Measurements from ENCODE around the gene JAKMIP1. TPM values are rescaled to one million over a fixed set of nuclear protein-coding genes. Genes with fewer than 3 reads are reported as not detected.

The JAKMIP1 gene
- total RNA-seq, 1 experiment from 2014 or later: not detected

GRCh38 chr4:6020613-6021012, 179.7 kb downstream of the JAKMIP1 start:
- POLR2A ChIA-PET: no interaction called here
- CTCF ChIA-PET: no interaction called here
- Histone ChIP-seq H3K9me3 (no peaks in the 10 kb centered on the region), H3K4me3 (ENCODE audit: low read depth, low read length) (no peak overlapping the region), H3K27me3 (replicated peaks; ENCODE audit: control insufficient read depth, insufficient read depth, low read length) (no peaks in the 10 kb centered on the region), H3K36me3 (ENCODE audit: control insufficient read depth, insufficient read depth, low read length) (no peaks in the 10 kb centered on the region), H3K4me1 (no peaks in the 10 kb centered on the region)
- intact Hi-C loops (cut with micrococcal nuclease; ENCODE audit: unreplicated experiment): no loop called here
- Mint-ChIP-seq H3K9me3 (ENCODE audit: unreplicated experiment) (peaks cover 9% of the 10 kb centered on the region), H3K27me3 (ENCODE audit: insufficient read depth, unreplicated experiment) (peaks cover 4% of the 10 kb centered on the region), H3K27ac (ENCODE audit: unreplicated experiment) (no peak overlapping the region), H3K4me3 (ENCODE audit: unreplicated experiment) (no peak overlapping the region), H3K36me3 (ENCODE audit: insufficient read depth, unreplicated experiment) (no peaks in the 10 kb centered on the region), H3K4me1 (ENCODE audit: low read depth, unreplicated experiment) (no peaks in the 10 kb centered on the region)
- no peak for TF ChIP-seq CTCF (IDR thresholded peaks at IDR 0.05; ENCODE audit: insufficient read depth in 1 of 2, low read depth in 1 of 2, low read length in 1 of 2, severe bottlenecking in 1 of 2, unreplicated experiment in 1 of 2)
- DNase-seq: no peak
- no TSS peak for BruUV-seq (replicated peaks)

- no peak overlapping the region for H3K27ac Mint-ChIP-seq (ENCODE audit: unreplicated experiment)
- intact Hi-C loops (cut with micrococcal nuclease; ENCODE audit: unreplicated experiment): no loop called here
- peak in 1 of 2 experiments; percentile 46 for DNase-seq
- no peaks in the 10 kb centered on the region for H3K9me3 ChIP-seq
- CTCF ChIA-PET: no interaction called here
- peaks cover 4% of the 10 kb centered on the region for H3K27me3 Mint-ChIP-seq (ENCODE audit: insufficient read depth, unreplicated experiment)
- BruUV-seq (replicated peaks): no TSS peak
- no peaks in the 10 kb centered on the region for H3K27me3 ChIP-seq (replicated peaks; ENCODE audit: control insufficient read depth, insufficient read depth, low read length)
- no peaks in the 10 kb centered on the region for H3K4me1 Mint-ChIP-seq (ENCODE audit: low read depth, unreplicated experiment)
- no peaks in the 10 kb centered on the region for H3K4me1 ChIP-seq
- peaks cover 9% of the 10 kb centered on the region for H3K9me3 Mint-ChIP-seq (ENCODE audit: unreplicated experiment)
- H3K4me3 Mint-ChIP-seq (ENCODE audit: unreplicated experiment): no peak overlapping the region
- peak; percentile 64 to 77 for TF ChIP-seq CTCF (IDR thresholded peaks at IDR 0.05; ENCODE audit: insufficient read depth in 1 of 2, low read depth in 1 of 2, low read length in 1 of 2, severe bottlenecking in 1 of 2, unreplicated experiment in 1 of 2)
- H3K36me3 Mint-ChIP-seq (ENCODE audit: insufficient read depth, unreplicated experiment): no peaks in the 10 kb centered on the region
- POLR2A ChIA-PET: no interaction called here
- H3K36me3 ChIP-seq (ENCODE audit: control insufficient read depth, insufficient read depth, low read length): no peaks in the 10 kb centered on the region
- no peak overlapping the region for H3K4me3 ChIP-seq (ENCODE audit: low read depth, low read length)
Observed at GRCh38 chr4:6019316-6020263, 180.8 kb downstream of the JAKMIP1 start.

DNA sequence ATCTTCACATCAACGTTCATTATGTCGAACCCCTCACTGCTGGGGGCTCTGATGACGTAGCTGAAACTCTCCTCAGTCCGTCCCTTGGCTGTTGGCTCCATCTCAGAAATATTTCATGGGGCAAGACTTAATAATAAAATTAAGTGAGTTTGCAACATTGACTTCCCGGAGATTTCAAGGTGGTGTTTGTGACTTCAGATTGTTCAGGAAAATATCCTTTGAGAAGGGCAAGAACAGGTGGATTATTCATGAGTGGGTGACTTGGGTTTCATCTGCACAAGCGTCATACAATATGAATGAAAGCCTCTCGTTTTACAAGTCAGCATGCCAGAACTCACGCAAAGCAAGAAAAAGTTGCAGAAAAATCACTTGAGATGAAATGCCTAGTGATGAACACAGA, 182.0 kb downstream of the JAKMIP1 start, which contains the start of gene C4orf50:
TSS of gene C4orf50 (minus strand) at position 101 of the 400 bp plus-strand sequence.
- H3K9me3 Mint-ChIP-seq (ENCODE audit: unreplicated experiment): peaks cover 9% of the 10 kb centered on the region
- no peak for TF ChIP-seq CTCF (IDR thresholded peaks at IDR 0.05; ENCODE audit: insufficient read depth in 1 of 2, low read depth in 1 of 2, low read length in 1 of 2, severe bottlenecking in 1 of 2, unreplicated experiment in 1 of 2)
- POLR2A ChIA-PET: no interaction called here
- no peaks in the 10 kb centered on the region for H3K4me1 ChIP-seq
- no TSS peak for BruUV-seq (replicated peaks)
- DNase-seq: no peak
- no peak within 1 kb of the TSS for H3K4me3 ChIP-seq (ENCODE audit: low read depth, low read length)
- H3K4me1 Mint-ChIP-seq (ENCODE audit: low read depth, unreplicated experiment): no peaks in the 10 kb centered on the region
- H3K36me3 ChIP-seq (ENCODE audit: control insufficient read depth, insufficient read depth, low read length): no peaks in the 10 kb centered on the region
- intact Hi-C loops (cut with micrococcal nuclease; ENCODE audit: unreplicated experiment): no loop called here
- CTCF ChIA-PET: no interaction called here
- H3K4me3 Mint-ChIP-seq (ENCODE audit: unreplicated experiment): no peak within 1 kb of the TSS
- H3K9me3 ChIP-seq: no peaks in the 10 kb centered on the region
- no peak within 1 kb of the TSS for H3K27ac Mint-ChIP-seq (ENCODE audit: unreplicated experiment)
- H3K27me3 ChIP-seq (replicated peaks; ENCODE audit: control insufficient read depth, insufficient read depth, low read length): no peaks in the 10 kb centered on the region
- H3K36me3 Mint-ChIP-seq (ENCODE audit: insufficient read depth, unreplicated experiment): no peaks in the 10 kb centered on the region
- H3K27me3 Mint-ChIP-seq (ENCODE audit: insufficient read depth, unreplicated experiment): peaks cover 4% of the 10 kb centered on the region
